Activated T-helper 9 cell treated with anti-CD3 and anti-CD28 coated beads, Interleukin-2, amount 50 U/mL, for 16 hours (primary cell): ENCODE results near the gene TRPM3.

Experiments used
- DNase-seq: peaks from one replicate; pipeline ENCODE4 v3.0.0-alpha.2; 2020; ENCODE audit warnings: low read depth

TRPM3 gene

GRCh38 chr9:70947086-70947485 is 174.3 kb downstream of the TRPM3 start:
- no peak for DNase-seq

- DNase-seq, result no peak
Observed at GRCh38 chr9:70945301-70945700, 176.1 kb downstream of the TRPM3 start.

- DNase-seq, result no peak
Observed at GRCh38 chr9:70941191-70941590, 180.2 kb downstream of the TRPM3 start.

- DNase-seq, result no peak
Observed at GRCh38 chr9:70940605-70941004, 180.8 kb downstream of the TRPM3 start.

- DNase-seq, result no peak
Observed at GRCh38 chr9:70936536-70936935, 184.9 kb downstream of the TRPM3 start.

- DNase-seq, result no peak
Observed at GRCh38 chr9:70935856-70936255, 185.6 kb downstream of the TRPM3 start.

- no peak for DNase-seq
Observed at GRCh38 chr9:70934642-70935041, 186.8 kb downstream of the TRPM3 start.

GRCh38 chr9:70933321-70933720 is 188.1 kb downstream of the TRPM3 start:
- DNase-seq, result no peak

- DNase-seq, result no peak
Observed at GRCh38 chr9:70932097-70932496, 189.3 kb downstream of the TRPM3 start.

- no peak for DNase-seq
Observed at GRCh38 chr9:70927530-70927929, 193.9 kb downstream of the TRPM3 start.

GRCh38 chr9:70924895-70925547 is 196.4 kb downstream of the TRPM3 start:
- DNase-seq, result no peak

- DNase-seq, result no peak
Observed at GRCh38 chr9:70924380-70924779, 197.0 kb downstream of the TRPM3 start.

- DNase-seq, result no peak
Observed at GRCh38 chr9:70923961-70924360, 197.5 kb downstream of the TRPM3 start.

GRCh38 chr9:70921136-70921535 is 200.3 kb downstream of the TRPM3 start:
- DNase-seq, result no peak

GRCh38 chr9:70917277-70917676 is 204.1 kb downstream of the TRPM3 start:
- DNase-seq, result no peak

GRCh38 chr9:70911791-70912190 is 209.6 kb downstream of the TRPM3 start:
- no peak for DNase-seq

GRCh38 chr9:70910598-70910997 is 210.8 kb downstream of the TRPM3 start:
- no peak for DNase-seq

GRCh38 chr9:70902692-70903131 is 218.7 kb downstream of the TRPM3 start:
- no peak for DNase-seq

- no peak for DNase-seq
Observed at GRCh38 chr9:70902171-70902570, 219.2 kb downstream of the TRPM3 start.

GRCh38 chr9:70901746-70902145 is 219.7 kb downstream of the TRPM3 start:
- no peak for DNase-seq

GRCh38 chr9:70901013-70901412 is 220.4 kb downstream of the TRPM3 start:
- DNase-seq, result no peak

GRCh38 chr9:70893580-70894122 is 227.8 kb downstream of the TRPM3 start:
- no peak for DNase-seq

- no peak for DNase-seq
Observed at GRCh38 chr9:70888471-70888870, 232.9 kb downstream of the TRPM3 start.

- DNase-seq, result no peak
Observed at GRCh38 chr9:70887826-70888225, 233.6 kb downstream of the TRPM3 start.
